ENCODE measurements around the gene FBF1.

DNA sequence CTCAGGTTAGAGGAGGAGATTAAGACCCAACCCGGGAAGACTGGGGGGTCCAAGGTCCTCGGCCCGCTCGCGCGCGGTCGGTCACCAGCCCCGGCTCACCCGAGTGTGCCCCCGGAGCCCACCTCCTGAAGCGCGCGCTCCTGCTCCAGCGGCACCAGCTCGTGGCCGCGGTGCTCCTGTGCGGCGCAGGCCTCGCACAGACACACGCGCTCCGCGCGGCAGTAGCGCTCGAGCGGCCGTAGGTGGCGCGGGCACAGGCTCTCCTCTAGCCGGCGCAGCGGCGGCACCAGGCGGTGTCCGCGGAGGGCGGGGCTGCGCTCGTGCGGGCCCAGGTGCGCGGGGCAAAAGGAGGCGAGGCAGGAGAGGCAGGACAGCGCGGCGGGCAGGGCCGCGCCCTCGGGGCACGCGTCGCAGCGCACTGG, 63.1 kb downstream of the FBF1 start:
- TF ChIP-seq, protein P1, sequence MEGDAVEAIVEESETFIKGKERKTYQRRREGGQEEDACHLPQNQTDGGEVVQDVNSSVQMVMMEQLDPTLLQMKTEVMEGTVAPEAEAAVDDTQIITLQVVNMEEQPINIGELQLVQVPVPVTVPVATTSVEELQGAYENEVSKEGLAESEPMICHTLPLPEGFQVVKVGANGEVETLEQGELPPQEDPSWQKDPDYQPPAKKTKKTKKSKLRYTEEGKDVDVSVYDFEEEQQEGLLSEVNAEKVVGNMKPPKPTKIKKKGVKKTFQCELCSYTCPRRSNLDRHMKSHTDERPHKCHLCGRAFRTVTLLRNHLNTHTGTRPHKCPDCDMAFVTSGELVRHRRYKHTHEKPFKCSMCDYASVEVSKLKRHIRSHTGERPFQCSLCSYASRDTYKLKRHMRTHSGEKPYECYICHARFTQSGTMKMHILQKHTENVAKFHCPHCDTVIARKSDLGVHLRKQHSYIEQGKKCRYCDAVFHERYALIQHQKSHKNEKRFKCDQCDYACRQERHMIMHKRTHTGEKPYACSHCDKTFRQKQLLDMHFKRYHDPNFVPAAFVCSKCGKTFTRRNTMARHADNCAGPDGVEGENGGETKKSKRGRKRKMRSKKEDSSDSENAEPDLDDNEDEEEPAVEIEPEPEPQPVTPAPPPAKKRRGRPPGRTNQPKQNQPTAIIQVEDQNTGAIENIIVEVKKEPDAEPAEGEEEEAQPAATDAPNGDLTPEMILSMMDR (IDR thresholded peaks at IDR 0.05): peak in 2 of 3 experiments; percentile 39 to 69
- TF ChIP-seq POLR2AphosphoS5 (IDR thresholded peaks at IDR 0.05) (peak in 1 of 2 donors; percentile 5), POLR2A (IDR thresholded peaks at IDR 0.05; ENCODE audit: low read depth) (no peak)

All from esophagus muscularis mucosa (tissue), 3 donors.